OCI-LY1 (cell line): ENCODE measurements around the gene KANK3.

Experiments
- CTCF ChIP-seq: fragments of 200-600 bp; sonication (generic), shearing (Covaris generic); IDR thresholded peaks from 2 replicates; pipeline ENCODE4 v1.5.1; 2017; ENCODE audit warnings: mild to moderate bottlenecking, antibody characterized with exemption, low read length, moderate library complexity, mixed read lengths
- EZH2 ChIP-seq: fragments of 200-600 bp; sonication (generic), shearing (Covaris generic); IDR thresholded peaks from 2 replicates; pipeline ENCODE4 v1.8.0; 2017; ENCODE audit warnings: borderline replicate concordance, mixed run types, mild to moderate bottlenecking, antibody characterized with exemption, low read length, moderate library complexity, mixed read lengths

GRCh38 chr19:8311461-8312260, 31.4 kb downstream of the KANK3 start:
- TF ChIP-seq CTCF, result no peak
- TF ChIP-seq EZH2, result no peak
